AG20443 (cell line): ENCODE data around the gene UBE2E1.
"Not testable (repeated sequence)": the region's sequence is repeated elsewhere in the genome, so short reads cannot be mapped to it uniquely, and the experiment has no call there.

Source experiments
- DNase-seq: peaks from one replicate; pipeline ENCODE4 v3.0.0; 2012; ENCODE audit warnings: low spot score, mixed read lengths

UBE2E1 gene

DNA sequence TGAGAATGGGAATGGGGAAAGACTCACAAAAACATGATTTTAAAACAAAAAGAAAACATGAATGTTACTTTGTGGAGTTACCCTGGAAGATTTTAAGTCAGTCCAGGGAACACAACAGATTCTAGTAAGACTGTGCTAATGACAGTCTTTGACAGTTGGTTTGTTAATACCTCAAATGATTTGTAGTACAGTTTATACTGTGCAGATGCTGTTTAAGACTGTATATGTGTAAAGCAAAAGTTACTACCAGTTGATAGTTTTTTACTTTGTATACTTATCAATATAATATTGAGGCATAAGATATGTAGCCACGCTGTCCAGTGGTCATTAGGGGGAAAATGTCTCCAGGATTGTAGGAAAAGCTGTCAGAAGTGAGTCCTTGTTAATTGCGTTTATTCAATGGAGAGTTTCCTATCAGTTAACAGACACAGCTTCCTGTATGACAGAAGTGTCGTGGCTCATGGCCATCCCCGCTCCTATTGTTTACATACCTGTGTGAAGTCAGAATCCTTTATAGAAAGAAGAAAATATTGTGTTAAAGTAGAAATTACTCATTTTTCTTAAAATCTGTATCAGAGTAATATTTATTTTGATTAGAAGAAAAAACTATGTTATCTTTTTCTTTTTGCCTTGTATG is 75.1 kb downstream of the UBE2E1 start:
- no peak for DNase-seq

DNA sequence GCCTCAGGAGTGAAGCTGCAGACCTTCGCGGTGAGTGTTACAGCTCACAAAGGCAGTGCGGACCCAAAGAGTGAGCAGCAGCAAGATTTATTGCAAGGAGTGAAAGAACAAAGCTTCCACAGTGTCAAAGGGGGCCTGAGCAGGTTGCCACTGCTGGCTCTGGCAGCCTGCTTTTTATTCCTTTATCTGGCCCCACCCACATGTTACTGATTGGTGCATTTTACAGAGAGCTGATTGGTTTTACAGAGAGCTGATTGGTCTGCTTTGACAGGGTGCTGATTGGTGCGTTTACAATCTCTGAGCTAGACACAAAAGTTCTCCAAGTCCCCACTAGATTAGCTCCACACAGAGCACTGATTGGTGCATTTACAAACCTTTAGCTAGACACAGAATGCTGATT is 76.2 kb downstream of the UBE2E1 start:
- not testable (repeated sequence) for DNase-seq

DNA sequence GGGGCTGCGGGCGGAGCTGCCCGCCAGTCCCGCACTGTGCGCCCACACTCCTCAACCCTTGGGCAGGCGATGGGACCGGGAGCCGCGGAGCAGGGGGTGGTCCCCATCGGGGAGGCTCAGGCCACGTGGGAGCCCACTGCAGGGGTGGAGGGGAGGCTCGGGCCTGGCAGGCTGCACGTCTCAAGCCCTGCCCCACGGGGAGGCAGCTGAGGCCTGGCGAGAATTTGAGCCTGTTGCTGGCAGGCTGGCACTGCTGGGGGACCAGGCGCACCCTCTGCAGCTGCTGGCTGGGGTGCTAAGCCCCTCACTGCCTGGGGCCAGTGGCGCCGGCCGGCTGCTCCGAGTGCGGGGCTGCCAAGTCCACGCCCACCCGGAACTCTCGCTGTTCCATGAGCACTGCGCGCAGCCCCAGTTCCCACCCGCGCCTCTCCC is 76.7 kb downstream of the UBE2E1 start:
- DNase-seq: no peak

DNA sequence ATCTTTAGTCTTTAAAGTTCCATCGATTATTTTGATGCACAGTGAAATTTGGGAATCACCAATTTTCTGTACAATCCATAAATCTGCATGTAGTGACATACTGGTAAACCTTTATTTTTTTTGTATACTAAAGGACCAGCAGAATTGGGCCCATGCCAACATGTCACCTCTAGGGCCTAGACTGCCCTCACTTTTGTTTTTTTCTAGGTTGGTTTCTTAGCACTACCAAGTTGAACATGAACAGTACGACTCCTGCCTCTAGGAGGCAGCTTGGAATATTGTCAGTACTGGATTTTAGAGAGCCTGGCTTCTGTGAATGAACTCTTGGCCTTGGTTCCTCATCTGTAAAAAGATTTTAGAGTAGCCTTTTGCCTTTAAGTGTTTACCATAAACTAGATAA is 78.7 kb downstream of the UBE2E1 start:
- DNase-seq: no peak

DNA sequence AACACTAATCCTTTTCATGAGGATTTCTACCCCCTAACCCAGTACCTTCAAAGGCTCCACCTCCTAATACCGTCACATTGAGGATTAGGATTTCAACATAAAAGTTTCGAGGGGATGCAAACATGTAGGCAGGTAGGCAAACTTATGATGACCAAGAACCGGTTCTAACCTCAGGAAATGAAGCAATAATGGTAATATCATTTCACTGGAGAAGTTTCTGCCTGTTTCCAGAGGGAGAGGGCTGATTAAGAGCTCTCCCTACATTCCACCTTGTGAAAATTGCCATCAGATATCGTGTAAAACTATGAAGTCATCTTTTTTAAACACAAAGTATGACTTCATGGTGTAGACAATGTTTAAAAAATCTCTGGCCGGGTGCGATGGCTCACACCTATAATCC is 79.5 kb downstream of the UBE2E1 start:
- no peak for DNase-seq

DNA sequence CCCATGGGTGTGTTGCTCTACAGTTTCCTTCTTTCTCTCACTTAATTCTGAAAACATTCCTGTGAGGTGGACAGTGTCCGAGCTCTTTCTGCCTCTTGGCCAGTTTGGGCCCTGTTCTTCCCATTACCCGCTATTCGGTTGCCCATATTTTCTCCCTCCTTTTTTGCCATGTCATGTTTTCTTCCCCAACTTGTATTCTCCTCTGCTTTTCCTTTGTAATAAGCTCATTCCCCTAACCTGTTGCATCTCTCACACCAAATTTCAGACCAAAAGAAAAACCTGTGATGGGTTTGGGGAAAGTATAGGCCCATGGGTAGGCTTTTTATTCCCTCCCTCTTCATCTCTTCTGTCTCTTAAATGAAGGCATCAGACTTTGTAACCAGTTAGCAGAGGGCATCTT is 80.6 kb downstream of the UBE2E1 start:
- no peak for DNase-seq

DNA sequence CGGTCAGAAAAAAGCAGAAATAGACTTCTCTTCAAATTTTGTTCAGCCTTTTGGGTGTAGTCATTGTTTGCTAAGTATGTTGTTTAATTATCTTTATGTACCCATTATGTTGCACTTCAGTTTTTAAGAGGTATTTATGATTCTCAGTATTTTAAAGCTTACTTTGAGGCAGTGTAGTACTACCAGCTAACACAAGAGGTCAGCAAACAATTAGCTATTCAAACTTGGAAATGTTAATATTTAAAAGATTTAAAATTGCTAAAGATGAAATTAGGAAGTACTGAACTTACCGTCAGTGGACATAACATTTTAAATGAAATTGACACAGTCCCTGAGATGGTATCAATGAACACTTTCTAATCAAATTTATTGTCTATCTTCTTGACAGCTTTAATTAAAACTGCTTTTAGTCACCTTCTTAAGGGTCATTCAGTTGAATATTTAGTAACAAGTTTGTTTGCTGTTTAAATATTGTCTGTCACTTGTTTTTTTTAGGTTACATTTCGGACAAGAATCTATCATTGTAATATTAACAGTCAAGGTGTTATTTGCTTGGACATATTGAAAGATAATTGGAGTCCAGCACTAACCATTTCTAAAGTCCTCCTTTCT is 83.0 kb downstream of the UBE2E1 start:
- DNase-seq: peak; percentile 26

DNA sequence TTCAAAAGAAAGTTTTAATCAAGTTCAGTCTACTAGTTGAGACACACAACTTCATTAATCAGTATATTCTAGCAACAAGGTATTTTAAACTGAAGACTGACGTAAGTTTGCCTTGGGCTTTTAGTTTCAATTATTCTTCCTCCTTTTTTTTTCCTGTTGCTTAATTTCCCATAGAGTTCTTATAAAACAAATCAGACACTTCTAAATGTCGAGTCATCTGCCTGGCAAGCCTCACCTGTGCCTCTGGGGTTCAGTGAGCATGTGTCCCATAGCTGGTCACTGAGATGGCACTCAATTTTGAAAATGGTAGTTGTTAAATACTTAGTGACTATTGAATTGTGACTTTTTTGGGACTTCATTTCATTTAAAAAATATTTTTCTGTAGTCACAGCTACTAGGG is 83.6 kb downstream of the UBE2E1 start:
- DNase-seq: no peak

DNA sequence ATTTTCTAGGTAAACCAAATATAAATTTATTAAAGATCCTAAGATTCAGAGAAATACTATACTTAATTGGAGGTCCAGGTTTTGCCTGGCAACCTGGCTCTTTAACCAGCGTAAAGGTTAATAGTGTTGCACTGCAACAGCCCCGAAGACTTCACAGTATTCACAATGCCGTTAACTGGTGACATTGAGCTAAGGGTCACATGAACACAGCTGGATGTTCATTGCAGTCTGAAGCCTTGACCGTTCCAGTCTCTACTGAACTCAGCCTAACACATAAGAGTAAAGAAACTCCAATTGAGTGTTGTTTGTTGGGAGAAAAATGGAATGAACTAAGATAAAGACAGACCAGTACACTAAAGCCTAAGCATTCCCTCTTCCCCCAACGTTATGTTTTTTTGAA is 84.2 kb downstream of the UBE2E1 start:
- DNase-seq: no peak

DNA sequence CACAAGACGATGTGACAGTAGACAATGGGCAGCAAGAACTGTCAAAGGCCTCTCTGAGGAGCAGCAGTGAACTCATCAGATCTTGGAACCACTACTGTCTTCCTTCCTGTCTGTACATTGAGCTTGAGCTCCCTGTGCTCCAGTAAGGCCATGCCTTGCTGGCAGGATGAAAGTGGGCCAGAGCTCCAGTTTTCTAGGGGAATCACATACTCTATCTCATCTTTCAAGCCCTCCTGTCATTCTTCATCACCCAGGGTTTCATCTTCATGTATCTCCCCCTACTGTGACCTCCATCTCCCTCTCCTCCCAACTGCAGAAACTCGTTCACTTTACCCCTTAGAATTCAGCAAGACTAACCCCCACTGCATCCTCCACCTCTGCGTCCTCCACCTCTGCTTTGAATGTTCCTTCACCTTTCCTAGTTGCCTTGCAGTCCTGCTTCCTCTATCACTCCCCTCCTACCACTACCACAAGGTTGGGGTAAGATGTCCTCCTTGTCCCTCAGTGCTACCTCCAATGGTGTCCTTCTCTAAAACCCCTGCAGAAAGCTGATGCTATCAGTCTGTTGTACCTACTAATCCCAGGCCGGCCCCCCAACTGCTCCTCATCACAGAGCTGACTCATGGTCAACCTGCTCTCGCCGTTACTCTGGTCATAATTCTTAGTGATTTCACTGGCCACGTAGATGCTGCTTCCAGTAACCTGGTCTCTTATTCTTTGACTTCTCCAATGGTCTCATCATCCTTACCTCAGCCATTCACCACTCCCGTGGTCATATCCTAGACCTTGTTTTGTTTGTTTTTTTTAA is 88.7 kb downstream of the UBE2E1 start:
- DNase-seq: no peak

DNA sequence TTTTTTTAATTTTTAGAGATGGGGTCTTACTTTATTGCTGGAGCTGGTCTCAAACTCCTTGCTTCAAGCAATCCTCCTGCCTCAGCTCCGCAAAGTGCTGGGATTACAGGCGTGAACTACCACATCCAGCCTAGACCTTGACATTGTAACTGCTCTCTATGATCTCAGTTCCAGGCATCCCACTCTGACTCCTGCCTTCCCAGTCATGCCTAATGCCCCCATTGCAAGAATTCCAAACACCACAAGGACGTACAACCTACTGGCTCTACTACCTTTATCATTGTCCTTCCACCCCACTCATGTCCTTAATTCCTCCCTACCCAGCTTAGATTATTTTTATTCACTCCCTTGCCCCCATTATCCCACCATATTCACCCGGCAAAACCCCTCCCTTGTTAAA is 89.4 kb downstream of the UBE2E1 start:
- no peak for DNase-seq

DNA sequence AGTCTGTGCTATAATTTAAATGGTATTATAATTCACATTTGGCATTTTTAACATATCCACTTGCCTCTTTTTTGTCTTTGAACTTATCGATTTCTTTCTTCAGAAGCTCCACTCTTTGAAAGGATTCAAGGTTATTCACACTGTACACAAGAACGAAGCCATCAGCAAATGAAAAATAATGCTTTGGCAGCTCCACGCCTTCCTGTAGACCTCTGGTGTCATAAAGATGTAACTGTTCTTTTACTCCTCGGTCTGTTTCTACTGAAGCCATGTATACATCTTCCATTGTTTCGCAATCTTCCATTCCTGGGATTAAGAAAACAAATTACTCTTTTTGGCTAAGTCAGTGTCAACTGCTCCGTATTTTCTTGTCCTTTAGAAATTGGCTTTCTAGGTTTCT is 95.0 kb downstream of the UBE2E1 start:
- no peak for DNase-seq

DNA sequence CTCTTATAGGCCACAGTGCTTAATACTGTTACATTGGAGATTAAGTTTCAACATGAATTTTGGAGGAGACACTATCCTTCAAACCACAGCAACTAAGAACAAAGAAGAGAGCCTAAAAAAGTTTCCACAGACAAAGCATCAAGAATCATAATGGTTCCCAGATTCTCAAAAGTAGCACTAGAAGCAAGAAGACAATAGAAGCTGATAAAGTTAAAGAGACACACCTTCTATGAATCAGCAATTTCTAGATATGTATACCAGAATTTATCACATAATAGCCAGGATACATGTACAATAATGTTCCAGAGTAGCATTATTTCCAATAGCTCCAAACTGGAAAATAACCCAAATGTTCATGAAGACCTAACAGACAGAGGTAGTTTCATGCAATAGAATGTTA is 98.8 kb downstream of the UBE2E1 start:
- DNase-seq: no peak

DNA sequence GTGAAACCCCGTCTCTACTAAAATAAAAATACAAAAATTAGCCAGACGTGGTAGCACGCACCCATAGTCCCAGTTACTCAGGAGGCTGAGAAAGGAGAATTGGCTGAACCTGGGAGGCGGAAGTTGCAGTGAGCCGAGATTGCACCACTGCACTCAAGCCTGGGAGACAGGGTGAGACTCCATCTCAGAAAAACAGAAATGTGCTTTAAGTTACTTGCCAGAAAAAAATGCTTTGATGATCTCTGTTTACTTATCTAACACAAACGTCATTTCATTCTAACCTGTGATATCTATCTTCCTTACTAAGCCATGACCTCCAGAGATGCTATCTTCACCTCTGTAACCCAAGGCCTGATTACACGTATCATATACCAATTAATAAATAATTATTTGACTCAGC is 103.6 kb downstream of the UBE2E1 start:
- DNase-seq: no peak

DNA sequence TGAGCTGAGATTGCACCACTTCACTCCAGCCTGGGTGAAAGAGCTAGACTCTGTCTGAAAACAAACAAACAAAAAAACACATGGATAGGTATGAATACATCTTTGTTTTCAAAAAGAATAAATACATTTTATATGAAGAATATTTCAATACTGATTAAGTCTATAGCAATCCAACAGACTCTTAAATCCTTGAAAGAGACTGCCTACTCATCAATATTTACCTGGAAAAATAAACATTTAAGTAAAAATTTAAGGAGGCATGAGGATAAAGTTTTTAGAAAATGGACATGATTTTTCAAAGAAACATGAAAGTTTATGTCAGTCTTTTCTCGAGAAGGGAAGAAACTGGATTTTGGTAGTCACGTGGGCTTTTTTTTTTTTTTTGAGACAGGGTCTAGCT is 105.6 kb downstream of the UBE2E1 start:
- no peak for DNase-seq

DNA sequence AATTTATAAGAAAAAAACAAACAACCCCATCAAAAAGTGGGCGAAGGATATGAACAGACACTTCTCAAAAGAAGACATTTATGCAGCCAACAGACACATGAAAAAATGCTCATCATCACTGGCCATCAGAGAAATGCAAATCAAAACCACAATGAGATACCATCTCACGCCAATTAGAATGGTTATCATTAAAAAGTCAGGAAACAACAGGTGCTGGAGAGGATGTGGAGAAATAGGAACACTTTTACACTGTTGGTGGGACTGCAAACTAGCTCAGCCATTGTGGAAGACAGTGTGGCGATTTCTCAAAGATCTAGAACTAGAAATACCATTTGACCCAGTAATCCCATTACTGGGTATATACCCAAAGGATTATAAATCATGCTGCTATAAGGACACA is 106.6 kb downstream of the UBE2E1 start:
- not testable (repeated sequence) for DNase-seq

DNA sequence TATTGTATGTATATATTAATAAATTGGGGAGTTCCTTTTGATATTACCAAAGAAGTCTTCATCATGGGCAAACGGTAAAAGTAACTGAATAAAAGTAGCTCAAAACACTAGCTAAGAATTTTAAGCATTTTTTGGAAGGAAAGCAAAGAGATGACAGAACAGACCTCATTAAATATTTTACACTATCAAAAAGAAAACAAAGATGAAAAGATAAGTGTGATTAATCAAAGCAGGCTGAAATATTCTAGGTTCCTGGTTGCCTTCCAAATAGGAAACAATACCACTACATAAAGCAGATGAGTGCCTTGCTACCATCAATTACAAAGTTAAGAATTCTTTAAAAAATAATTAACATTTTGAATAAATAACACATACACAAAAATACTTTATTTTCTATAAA is 107.4 kb downstream of the UBE2E1 start:
- no peak for DNase-seq

DNA sequence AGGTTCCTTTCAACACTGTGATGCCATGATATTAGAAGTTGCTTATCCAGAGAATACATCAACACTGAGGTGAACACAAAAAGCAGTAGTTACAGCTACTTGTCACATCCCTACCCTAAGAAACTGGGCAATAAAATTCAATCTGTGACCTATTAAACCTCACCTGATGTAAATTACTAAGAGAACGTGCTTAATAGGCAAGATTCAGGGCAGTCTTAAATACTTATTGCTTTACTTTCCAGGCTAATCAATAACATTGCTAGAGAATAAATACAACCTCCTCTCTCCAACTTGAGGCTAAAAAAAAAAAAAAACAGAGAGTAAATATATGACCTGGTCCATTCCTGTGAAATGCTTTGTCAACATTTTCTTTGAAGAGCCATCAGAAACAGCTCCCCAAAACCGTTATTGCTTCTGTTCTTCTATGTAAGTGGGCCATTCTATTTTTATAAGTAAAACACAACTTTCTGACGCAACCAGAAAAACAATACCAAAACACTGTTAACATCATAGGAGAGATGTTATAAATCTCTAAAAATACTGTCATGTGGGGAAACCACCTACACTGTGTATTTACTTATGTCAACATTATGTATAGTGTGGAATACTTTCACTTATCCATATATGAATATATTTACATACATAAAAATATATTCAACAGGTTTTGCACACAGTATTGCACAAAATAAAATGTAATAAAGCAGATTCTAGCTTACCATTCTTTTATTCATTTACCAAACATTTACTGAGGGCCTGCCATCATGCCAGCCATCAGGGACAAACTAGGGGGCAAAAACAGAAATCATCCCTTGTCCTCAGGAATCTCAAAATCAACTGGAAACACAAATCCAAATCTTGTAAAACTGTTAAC is 108.4 kb downstream of the UBE2E1 start:
- no peak for DNase-seq

DNA sequence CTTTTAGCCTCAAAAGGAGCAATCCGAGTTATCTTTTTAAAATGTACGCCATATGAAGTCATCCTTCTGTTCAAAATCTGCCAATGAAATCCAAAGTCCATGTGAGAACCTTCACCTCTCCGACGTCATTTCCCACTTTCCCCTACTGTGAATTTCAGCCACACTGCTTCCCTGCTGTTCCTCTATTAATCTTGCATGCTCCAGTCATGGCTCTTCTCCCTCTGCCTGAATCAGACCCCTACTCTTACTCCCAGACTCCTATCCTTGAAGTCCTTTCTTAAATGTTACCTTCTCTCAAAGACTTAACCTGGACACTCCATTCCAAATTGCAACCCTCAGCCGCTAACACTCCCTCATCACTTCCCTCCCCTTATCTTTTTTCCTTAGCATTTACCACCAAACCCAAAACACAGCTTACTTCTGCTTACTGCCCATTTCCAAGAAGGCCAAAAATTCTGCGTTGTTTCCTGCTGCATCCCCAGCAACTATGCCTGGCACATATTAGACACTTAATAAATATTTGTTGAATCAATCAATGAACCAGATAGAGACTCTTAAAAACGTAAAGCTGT is 109.9 kb downstream of the UBE2E1 start:
- DNase-seq: no peak

DNA sequence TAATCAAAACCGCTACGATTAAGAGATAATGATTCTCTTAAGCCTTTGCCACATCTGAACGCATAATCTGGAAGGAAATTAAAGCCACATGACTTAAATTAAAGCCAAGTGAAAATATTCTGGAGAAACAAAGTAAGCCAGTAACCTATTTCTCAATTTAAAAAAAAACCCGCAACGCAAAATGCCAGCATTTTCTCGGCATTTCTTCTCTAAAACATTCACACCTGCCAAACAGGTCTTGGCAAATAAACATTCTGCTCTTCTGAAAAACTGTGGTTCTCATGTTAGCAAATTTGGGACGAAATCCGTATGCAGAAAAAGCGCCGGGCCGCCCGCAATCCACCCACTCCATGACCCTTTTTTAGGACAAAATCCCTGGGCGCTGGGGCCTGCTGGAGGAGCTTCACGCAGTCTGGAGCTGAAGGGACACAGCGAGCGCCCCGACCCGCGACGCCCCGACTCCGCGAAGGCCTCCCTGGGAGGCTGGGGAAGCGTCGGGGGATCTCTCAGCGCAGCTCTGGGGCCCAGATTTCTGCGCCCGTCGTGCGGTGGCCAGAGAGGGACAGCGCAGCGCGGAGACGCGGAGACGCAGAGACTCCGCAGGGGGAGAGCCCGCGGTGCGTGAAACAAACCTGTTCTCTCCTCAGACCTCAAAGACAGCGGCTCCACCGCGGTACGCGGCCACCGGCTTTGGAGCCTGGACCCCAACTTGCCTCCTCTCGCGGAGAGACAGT is 110.6 kb downstream of the UBE2E1 start:
- no peak for DNase-seq
